Measurements from ENCODE around the gene DCHS2.

The DCHS2 gene

GRCh38 chr4:154294652-154295350, 196.8 kb downstream of the DCHS2 start:
- H3K4me2 ChIP-seq (ENCODE audit: insufficient read depth, low read length) = no peak overlapping the region
- H3K27ac ChIP-seq (ENCODE audit: low read length) = no peak overlapping the region
- H3K79me2 ChIP-seq (ENCODE audit: insufficient read depth, low read length) = no peaks in the 10 kb centered on the region
- no peak for DNase-seq
- no peaks in the 10 kb centered on the region for H4K20me1 ChIP-seq (ENCODE audit: insufficient read depth, low read length)
- no peak for ATAC-seq (ENCODE audit: insufficient read depth, low read depth)
- H3K9me3 ChIP-seq (ENCODE audit: insufficient read depth, low read length, severe bottlenecking) = no peaks in the 10 kb centered on the region
- no peak overlapping the region for H2AFZ ChIP-seq (ENCODE audit: low read depth, low read length)
- no peaks in the 10 kb centered on the region for H3K27me3 ChIP-seq (ENCODE audit: insufficient read depth, low read length, poor library complexity)
- H3K4me1 ChIP-seq (ENCODE audit: insufficient read depth, low read length) = no peaks in the 10 kb centered on the region; the same call in none of the 2 replicates
- TF ChIP-seq EZH2 (IDR thresholded peaks at IDR 0.05; ENCODE audit: borderline replicate concordance, low read depth, low read length, severe bottlenecking) (no peak), CTCF (IDR thresholded peaks at IDR 0.05; ENCODE audit: borderline replicate concordance, extremely low read depth, low read length, poor library complexity, severe bottlenecking) (no peak)
- H3K9ac ChIP-seq (ENCODE audit: low read depth, low read length) = no peak overlapping the region
- no peak overlapping the region for H3K4me3 ChIP-seq (ENCODE audit: low read depth in 1 of 2, low read length in 2 of 2)
- H3K36me3 ChIP-seq (ENCODE audit: insufficient read depth, low read length) = no peaks in the 10 kb centered on the region

- no peak overlapping the region for H3K9ac ChIP-seq (ENCODE audit: low read depth, low read length)
- no peaks in the 10 kb centered on the region for H4K20me1 ChIP-seq (ENCODE audit: insufficient read depth, low read length)
- H3K79me2 ChIP-seq (ENCODE audit: insufficient read depth, low read length) = no peaks in the 10 kb centered on the region
- no peak overlapping the region for H3K27ac ChIP-seq (ENCODE audit: low read length)
- no peak for ATAC-seq (ENCODE audit: insufficient read depth, low read depth)
- H3K4me3 ChIP-seq (ENCODE audit: low read depth in 1 of 2, low read length in 2 of 2) = no peak overlapping the region
- TF ChIP-seq CTCF (IDR thresholded peaks at IDR 0.05; ENCODE audit: borderline replicate concordance, extremely low read depth, low read length, poor library complexity, severe bottlenecking) (no peak), EZH2 (IDR thresholded peaks at IDR 0.05; ENCODE audit: borderline replicate concordance, low read depth, low read length, severe bottlenecking) (no peak)
- H2AFZ ChIP-seq (ENCODE audit: low read depth, low read length) = no peak overlapping the region
- H3K4me1 ChIP-seq (ENCODE audit: insufficient read depth, low read length) = no peaks in the 10 kb centered on the region; the same call in none of the 2 replicates
- DNase-seq = no peak
- H3K4me2 ChIP-seq (ENCODE audit: insufficient read depth, low read length) = no peak overlapping the region
- no peaks in the 10 kb centered on the region for H3K36me3 ChIP-seq (ENCODE audit: insufficient read depth, low read length)
- no peaks in the 10 kb centered on the region for H3K9me3 ChIP-seq (ENCODE audit: insufficient read depth, low read length, severe bottlenecking)
- no peaks in the 10 kb centered on the region for H3K27me3 ChIP-seq (ENCODE audit: insufficient read depth, low read length, poor library complexity)
Observed at GRCh38 chr4:154293427-154293826, 198.2 kb downstream of the DCHS2 start.

GRCh38 chr4:154292589-154292988, 199.0 kb downstream of the DCHS2 start:
- Histone ChIP-seq H3K36me3 (ENCODE audit: insufficient read depth, low read length) (no peaks in the 10 kb centered on the region), H4K20me1 (ENCODE audit: insufficient read depth, low read length) (no peaks in the 10 kb centered on the region), H3K4me3 (ENCODE audit: low read depth in 1 of 2, low read length in 2 of 2) (no peak overlapping the region), H3K27ac (ENCODE audit: low read length) (no peak overlapping the region), H3K4me1 (ENCODE audit: insufficient read depth, low read length) (no peaks in the 10 kb centered on the region; the same call in none of the 2 replicates), H3K79me2 (ENCODE audit: insufficient read depth, low read length) (no peaks in the 10 kb centered on the region), H3K27me3 (ENCODE audit: insufficient read depth, low read length, poor library complexity) (no peaks in the 10 kb centered on the region), H3K4me2 (ENCODE audit: insufficient read depth, low read length) (no peak overlapping the region), H2AFZ (ENCODE audit: low read depth, low read length) (0 out of 2 replicates have a peak overlapping the region, but pooled peaks have one; percentile 26), H3K9me3 (ENCODE audit: insufficient read depth, low read length, severe bottlenecking) (no peaks in the 10 kb centered on the region), H3K9ac (ENCODE audit: low read depth, low read length) (no peak overlapping the region)
- TF ChIP-seq CTCF (IDR thresholded peaks at IDR 0.05; ENCODE audit: borderline replicate concordance, extremely low read depth, low read length, poor library complexity, severe bottlenecking) = peak; percentile 23
- TF ChIP-seq EZH2 (IDR thresholded peaks at IDR 0.05; ENCODE audit: borderline replicate concordance, low read depth, low read length, severe bottlenecking) = no peak
- ATAC-seq (ENCODE audit: insufficient read depth, low read depth) (no peak), DNase-seq (no peak)
